GM21515 (cell line): ENCODE data around the gene SPINK8.
"Not testable (repeated sequence)": the region's sequence is repeated elsewhere in the genome, so short reads cannot be mapped to it uniquely, and the experiment has no call there.

ENCODE experiments used
- ATAC-seq: cut with Tn5 transposase; IDR thresholded peaks from one replicate; pipeline ENCODE4 v1.9.1; 2021; ENCODE audit not compliant: unreplicated experiment

The SPINK8 gene

GRCh38 chr3:48333346-48334245 is at the start of gene SPINK8:
TSS of gene SPINK8 (minus strand) at chr3:48333661. CDS start at chr3:48328341, 5,320 bp downstream.
- ATAC-seq, result not testable (repeated sequence)

- no peak for ATAC-seq
Measured at GRCh38 chr3:48372862-48373435, 39.5 kb upstream of the SPINK8 start.

- ATAC-seq, result no peak
Measured at GRCh38 chr3:48372377-48372770, 38.9 kb upstream of the SPINK8 start.

- ATAC-seq, result no peak
Measured at GRCh38 chr3:48371651-48372376, 38.4 kb upstream of the SPINK8 start, which contains the start of gene FBXW12. TSS of gene FBXW12 (plus strand) at chr3:48372219. CDS start at chr3:48372768, 549 bp downstream.

- no peak for ATAC-seq
Measured at GRCh38 chr3:48370333-48370713, 36.9 kb upstream of the SPINK8 start.

- no peak for ATAC-seq
Measured at GRCh38 chr3:48369693-48370332, 36.4 kb upstream of the SPINK8 start.

GRCh38 chr3:48367201-48367600 is 33.7 kb upstream of the SPINK8 start:
- ATAC-seq, result no peak

GRCh38 chr3:48364840-48365239 is 31.4 kb upstream of the SPINK8 start:
- no peak for ATAC-seq

GRCh38 chr3:48361928-48362327 is 28.5 kb upstream of the SPINK8 start:
- no peak for ATAC-seq

GRCh38 chr3:48356419-48356818 is 23.0 kb upstream of the SPINK8 start:
- ATAC-seq, result no peak

- no peak for ATAC-seq
Measured at GRCh38 chr3:48353987-48354386, 20.5 kb upstream of the SPINK8 start.

GRCh38 chr3:48352546-48352945 is 19.1 kb upstream of the SPINK8 start:
- ATAC-seq, result no peak

- no peak for ATAC-seq
Measured at GRCh38 chr3:48347500-48347899, 14.0 kb upstream of the SPINK8 start.

GRCh38 chr3:48345946-48346572 is 12.6 kb upstream of the SPINK8 start:
- ATAC-seq, result no peak

GRCh38 chr3:48344867-48345507 is 11.5 kb upstream of the SPINK8 start:
- no peak for ATAC-seq

GRCh38 chr3:48343432-48343831 is 10.0 kb upstream of the SPINK8 start:
- no peak for ATAC-seq

- ATAC-seq, result no peak
Measured at GRCh38 chr3:48338635-48339034, 5.2 kb upstream of the SPINK8 start.

- not testable (repeated sequence) for ATAC-seq
Measured at GRCh38 chr3:48337536-48337935, 4.1 kb upstream of the SPINK8 start.

GRCh38 chr3:48335286-48335685 is 1.8 kb upstream of the SPINK8 start:
- not testable (repeated sequence) for ATAC-seq

GRCh38 chr3:48334605-48335004 is 1.1 kb upstream of the SPINK8 start:
- no peak for ATAC-seq
